ENCODE measurements around the gene AATK.
"Not testable (repeated sequence)": the region's sequence is repeated elsewhere in the genome, so short reads cannot be mapped to it uniquely, and the experiment has no call there.

The AATK gene

GRCh38 chr17:81086789-81087551 is 79.1 kb downstream of the AATK start:
- no peak for DNase-seq

- DNase-seq: no peak
These were observed 80.6 kb downstream of the AATK start for GRCh38 chr17:81085420-81085911.

- DNase-seq: no peak
These were observed 81.2 kb downstream of the AATK start for GRCh38 chr17:81084680-81085419.

DNA sequence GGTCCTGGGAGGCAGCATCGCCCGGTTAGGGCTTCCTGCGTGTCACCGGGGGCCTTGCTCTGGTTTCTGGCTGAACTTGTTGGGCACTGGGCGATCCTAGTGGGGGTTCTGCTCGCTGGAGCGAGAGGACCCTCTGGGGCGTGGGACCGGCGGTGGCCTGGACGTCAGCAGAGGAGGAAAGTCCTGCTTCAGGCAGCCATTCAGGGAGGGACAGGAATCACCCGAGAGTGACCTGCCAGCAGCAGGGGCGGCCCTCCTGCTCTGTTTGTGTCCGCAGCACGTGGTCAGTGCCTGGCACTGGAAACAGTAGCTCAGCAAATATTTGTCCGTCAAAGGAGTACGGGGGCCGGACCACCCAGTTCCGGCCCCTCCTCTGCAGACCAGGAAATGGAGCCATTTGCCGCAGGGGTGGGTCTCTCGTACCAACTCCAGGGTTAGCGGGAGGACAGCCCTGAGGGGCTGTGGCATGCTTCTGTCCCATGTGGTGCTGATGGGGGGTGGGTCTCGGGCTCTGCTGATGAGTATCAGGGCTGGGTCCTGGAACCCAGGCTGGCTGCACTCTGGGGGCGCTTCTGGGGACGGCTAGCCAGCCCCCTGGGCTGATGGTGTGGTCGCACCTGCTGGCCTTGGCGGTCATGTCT is 82.8 kb downstream of the AATK start:
- no peak for DNase-seq

- DNase-seq: no peak
These were observed 83.6 kb downstream of the AATK start for GRCh38 chr17:81082177-81083073.

- no peak for DNase-seq
These were observed 84.5 kb downstream of the AATK start for GRCh38 chr17:81081222-81082176.

- no peak for DNase-seq
These were observed 86.0 kb downstream of the AATK start for GRCh38 chr17:81080019-81080418.

DNA sequence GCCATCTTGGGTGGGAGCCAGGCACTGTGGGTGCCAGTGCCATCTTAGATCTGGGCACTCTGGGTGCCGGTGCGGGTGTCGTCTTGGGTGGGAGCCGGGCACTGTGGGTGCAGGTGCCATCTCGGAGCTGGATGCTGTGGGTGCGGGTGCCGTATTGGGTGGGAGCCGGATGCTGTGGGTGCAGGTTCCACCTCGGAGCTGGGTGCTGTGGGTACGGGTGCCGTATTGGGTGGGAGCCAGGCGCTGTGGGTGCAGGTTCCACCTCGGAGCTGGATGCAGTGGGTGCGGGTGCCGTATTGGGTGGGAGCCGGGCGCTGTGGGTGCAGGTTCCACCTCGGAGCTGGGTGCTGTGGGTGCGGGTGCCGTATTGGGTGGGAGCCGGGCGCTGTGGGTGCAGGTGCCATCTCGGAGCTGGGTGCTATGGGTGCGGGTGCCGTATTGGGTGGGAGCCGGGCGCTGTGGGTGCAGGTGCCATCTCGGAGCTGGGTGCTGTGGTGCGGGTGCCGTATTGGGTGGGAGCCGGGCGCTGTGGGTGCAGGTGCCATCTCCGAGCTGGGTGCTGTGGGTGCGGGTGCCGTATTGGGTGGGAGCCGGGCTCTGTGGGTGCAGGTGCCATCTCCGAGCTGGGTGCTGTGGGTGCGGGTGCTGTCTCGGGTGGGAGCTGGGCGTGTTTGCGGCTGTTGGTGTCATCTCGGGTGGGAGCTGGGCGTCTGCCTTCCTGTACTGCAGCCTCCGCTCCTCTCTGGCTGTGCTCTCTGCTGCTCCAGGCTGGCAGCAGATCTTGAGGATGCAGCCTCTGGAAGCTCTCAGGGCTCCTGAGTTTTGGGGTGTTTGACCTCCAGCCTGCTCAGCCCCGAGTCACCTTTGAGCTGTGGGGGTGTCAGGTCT is 87.8 kb downstream of the AATK start:
- not testable (repeated sequence) for DNase-seq

GRCh38 chr17:81076141-81076679 is 89.8 kb downstream of the AATK start:
- no peak for DNase-seq

DNA sequence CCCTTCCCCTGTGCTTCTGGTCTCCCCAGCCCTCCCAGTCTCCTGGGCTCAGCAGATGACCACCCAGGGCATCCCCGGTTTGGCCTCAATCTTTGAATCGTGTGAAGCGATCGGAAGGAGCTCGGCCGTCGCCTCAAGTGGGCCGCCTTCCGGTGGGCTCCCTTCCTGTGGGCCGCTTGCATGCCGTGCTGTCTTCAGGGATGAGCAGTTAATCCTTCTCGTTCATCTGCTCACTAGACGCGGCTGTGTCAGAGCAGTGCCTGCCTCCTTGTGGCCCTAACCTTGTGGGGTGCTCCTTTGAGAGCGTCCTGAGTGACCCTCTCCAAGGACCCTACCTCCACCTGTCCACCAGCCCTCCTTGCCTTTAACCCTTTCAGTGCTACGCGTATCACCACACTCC is 90.7 kb downstream of the AATK start:
- no peak for DNase-seq

DNA sequence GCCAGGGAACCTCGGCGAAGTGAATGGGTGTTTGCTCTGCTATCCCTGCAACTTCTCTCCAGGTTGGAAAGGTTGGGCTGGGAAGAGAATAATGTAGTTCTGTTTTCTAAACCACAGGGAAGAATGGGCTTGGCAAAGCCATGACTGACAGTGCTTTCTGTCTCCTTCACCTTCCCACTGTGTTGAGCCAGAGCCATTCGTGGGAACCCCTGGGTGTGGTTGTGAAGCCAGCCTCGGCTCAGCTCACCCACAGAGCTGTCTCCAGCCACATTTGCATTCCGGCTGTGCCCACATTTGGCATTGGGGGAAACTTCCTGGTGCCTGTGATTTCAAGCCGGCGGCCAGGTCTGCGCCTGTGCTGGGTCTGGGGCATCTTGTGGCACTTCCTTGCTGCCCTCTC is 91.1 kb downstream of the AATK start:
- no peak for DNase-seq

- DNase-seq: no peak
These were observed 91.8 kb downstream of the AATK start for GRCh38 chr17:81073967-81074839.

DNA sequence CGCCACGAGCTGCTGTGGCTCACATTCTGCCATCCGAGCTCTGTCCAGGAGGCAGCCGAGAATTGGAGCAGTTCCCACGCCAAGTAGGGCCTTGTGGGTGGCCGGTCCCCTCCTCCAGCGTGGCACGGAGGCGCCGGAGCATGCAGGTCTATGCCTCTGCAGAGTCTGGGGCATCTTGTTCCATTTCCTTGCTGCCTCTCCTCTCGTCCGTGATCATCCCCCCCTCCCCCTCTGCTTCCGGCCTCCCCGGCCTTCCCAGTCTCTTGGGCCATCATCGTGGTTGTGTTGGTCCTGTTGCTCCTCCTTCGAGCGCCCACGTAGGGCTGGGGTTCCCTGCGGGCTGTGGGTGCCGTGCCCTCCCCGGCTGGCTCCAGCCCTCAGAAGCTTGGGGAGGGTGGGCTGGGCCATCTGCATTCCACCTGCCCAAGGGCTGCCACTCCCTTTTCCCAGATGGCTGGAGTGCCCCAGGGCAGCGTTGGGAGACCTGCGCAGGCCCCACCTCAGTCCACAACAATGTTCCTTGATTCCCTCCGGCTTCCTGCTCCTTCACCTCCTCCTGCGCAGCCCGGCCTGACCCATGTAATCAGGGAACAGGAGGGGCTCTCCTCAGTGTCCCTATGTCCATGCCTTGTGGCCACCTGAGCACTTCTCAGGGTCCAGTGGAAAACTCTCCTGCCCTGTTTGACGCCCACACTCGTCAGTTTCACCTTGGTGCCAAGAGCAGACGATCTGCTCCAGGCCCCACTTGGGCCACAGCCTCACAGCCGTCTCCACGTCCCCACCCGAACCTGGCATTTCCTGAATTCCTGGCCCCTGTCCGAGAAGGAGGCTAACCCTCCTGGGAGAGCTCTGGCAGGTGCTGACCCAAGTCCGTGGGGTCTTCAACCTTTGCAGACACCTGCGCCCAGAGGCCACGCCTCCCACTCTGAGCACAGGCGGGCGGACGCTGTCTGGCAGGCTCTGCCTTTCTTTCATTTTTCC is 94.0 kb downstream of the AATK start:
- DNase-seq: no peak

- DNase-seq: no peak
These were observed 95.3 kb downstream of the AATK start for GRCh38 chr17:81070541-81071246.

GRCh38 chr17:81069135-81069645 is 96.8 kb downstream of the AATK start:
- no peak for DNase-seq

GRCh38 chr17:81068411-81069134 is 97.4 kb downstream of the AATK start:
- DNase-seq: no peak

Data from stimulated activated naive CD4-positive, alpha-beta T cell (primary cell).